ENCODE results near the gene AQP12B. TPM values are rescaled to one million over a fixed set of nuclear protein-coding genes. Genes with fewer than 3 reads are reported as not detected.

AQP12B gene
- polyA plus RNA-seq, 1 of the 3 experiments (the other 2 are of a cell fraction) = not detected

DNA sequence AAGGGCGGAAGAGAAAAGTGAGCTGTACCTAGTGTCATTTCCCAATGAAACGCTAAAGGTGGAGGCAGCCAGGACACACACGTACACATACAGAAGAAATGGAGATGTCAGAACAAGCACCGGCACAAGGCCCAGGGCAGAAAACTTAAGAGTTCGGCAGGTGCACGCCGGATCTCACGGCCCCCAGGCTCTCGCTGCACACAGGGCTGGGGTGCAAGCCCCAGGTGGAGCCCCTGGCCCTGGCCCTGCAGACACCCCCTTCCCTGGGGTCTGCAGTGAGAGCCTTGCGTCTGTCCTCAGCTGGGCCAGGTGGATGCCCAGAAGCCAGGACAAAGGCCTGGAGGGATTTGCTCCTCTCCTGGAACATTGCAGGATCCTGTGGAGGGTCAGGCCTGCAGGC, 45.7 kb upstream of the AQP12B start:
- Histone ChIP-seq H3K4me3 (ENCODE audit: low read depth in 2 of 2, low read length in 1 of 2) (no peak overlapping the region), H2AFZ (ENCODE audit: low read depth) (no peak overlapping the region), H3K27ac (ENCODE audit: low read depth in 2 of 2, low read length in 1 of 2) (peak overlapping the region in 1 of 2 experiments; percentile 39; a peak in 1 of 4 replicates), H3K36me3 (replicated peaks in 1 of 2; ENCODE audit: control insufficient read depth in 1 of 2, insufficient read depth in 2 of 2, low read length in 1 of 2) (no peaks in the 10 kb centered on the region), H3K9ac (no peak overlapping the region), H3K4me1 (ENCODE audit: control insufficient read depth in 1 of 2, insufficient read depth in 2 of 2, low read depth in 1 of 2, low read length in 1 of 2) (peaks cover 0 to 39% of the 10 kb centered on the region in 2 experiments; a peak in 1 of 4 replicates), H4K20me1 (ENCODE audit: insufficient read depth) (no peaks in the 10 kb centered on the region), H3F3A (replicated peaks; ENCODE audit: insufficient read depth) (no peaks in the 10 kb centered on the region), H3K9me2 (no peaks in the 10 kb centered on the region), H3K79me2 (ENCODE audit: insufficient read depth) (no peaks in the 10 kb centered on the region), H3K27me3 (ENCODE audit: insufficient read depth) (no peaks in the 10 kb centered on the region), H3K9me3 (no peaks in the 10 kb centered on the region), H3K4me2 (no peak overlapping the region)
- WGBS (ENCODE audit: low lambda C conversion rate) = 71% methylated on average over 10 of the region's 10 CpGs
- DNase-seq = no peak
- CTCF ChIA-PET = interaction anchor here (0.9 to 1.3 kb wide), 2 partner anchors 24 to 87 kb away, joined by 3 to 4 read pairs; no protein-coding TSS in a partner anchor
- POLR2A ChIA-PET = no interaction called here
- TF ChIP-seq NFIC (IDR thresholded peaks at IDR 0.05; ENCODE audit: borderline replicate concordance) (no peak), SMC3 (IDR thresholded peaks at IDR 0.05; ENCODE audit: low read depth, low read length) (no peak), EZH2phosphoT487 (IDR thresholded peaks at IDR 0.05; ENCODE audit: borderline replicate concordance, low read depth) (no peak), RFX5 (IDR thresholded peaks at IDR 0.05; ENCODE audit: low read length) (no peak), GABPA (IDR thresholded peaks at IDR 0.05; ENCODE audit: low read depth) (no peak)
- TF ChIP-seq, protein P1, sequence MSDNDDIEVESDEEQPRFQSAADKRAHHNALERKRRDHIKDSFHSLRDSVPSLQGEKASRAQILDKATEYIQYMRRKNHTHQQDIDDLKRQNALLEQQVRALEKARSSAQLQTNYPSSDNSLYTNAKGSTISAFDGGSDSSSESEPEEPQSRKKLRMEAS (IDR thresholded peaks at IDR 0.05; ENCODE audit: low read depth) = no peak
- TF ChIP-seq, protein P2, sequence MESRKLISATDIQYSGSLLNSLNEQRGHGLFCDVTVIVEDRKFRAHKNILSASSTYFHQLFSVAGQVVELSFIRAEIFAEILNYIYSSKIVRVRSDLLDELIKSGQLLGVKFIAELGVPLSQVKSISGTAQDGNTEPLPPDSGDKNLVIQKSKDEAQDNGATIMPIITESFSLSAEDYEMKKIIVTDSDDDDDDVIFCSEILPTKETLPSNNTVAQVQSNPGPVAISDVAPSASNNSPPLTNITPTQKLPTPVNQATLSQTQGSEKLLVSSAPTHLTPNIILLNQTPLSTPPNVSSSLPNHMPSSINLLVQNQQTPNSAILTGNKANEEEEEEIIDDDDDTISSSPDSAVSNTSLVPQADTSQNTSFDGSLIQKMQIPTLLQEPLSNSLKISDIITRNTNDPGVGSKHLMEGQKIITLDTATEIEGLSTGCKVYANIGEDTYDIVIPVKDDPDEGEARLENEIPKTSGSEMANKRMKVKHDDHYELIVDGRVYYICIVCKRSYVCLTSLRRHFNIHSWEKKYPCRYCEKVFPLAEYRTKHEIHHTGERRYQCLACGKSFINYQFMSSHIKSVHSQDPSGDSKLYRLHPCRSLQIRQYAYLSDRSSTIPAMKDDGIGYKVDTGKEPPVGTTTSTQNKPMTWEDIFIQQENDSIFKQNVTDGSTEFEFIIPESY (IDR thresholded peaks at IDR 0.05; ENCODE audit: borderline replicate concordance, low read depth) = no peak
- TF ChIP-seq, protein P3, sequence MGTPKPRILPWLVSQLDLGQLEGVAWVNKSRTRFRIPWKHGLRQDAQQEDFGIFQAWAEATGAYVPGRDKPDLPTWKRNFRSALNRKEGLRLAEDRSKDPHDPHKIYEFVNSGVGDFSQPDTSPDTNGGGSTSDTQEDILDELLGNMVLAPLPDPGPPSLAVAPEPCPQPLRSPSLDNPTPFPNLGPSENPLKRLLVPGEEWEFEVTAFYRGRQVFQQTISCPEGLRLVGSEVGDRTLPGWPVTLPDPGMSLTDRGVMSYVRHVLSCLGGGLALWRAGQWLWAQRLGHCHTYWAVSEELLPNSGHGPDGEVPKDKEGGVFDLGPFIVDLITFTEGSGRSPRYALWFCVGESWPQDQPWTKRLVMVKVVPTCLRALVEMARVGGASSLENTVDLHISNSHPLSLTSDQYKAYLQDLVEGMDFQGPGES (IDR thresholded peaks at IDR 0.05; ENCODE audit: low read depth, low read length) = no peak
- TF ChIP-seq, protein P4, sequence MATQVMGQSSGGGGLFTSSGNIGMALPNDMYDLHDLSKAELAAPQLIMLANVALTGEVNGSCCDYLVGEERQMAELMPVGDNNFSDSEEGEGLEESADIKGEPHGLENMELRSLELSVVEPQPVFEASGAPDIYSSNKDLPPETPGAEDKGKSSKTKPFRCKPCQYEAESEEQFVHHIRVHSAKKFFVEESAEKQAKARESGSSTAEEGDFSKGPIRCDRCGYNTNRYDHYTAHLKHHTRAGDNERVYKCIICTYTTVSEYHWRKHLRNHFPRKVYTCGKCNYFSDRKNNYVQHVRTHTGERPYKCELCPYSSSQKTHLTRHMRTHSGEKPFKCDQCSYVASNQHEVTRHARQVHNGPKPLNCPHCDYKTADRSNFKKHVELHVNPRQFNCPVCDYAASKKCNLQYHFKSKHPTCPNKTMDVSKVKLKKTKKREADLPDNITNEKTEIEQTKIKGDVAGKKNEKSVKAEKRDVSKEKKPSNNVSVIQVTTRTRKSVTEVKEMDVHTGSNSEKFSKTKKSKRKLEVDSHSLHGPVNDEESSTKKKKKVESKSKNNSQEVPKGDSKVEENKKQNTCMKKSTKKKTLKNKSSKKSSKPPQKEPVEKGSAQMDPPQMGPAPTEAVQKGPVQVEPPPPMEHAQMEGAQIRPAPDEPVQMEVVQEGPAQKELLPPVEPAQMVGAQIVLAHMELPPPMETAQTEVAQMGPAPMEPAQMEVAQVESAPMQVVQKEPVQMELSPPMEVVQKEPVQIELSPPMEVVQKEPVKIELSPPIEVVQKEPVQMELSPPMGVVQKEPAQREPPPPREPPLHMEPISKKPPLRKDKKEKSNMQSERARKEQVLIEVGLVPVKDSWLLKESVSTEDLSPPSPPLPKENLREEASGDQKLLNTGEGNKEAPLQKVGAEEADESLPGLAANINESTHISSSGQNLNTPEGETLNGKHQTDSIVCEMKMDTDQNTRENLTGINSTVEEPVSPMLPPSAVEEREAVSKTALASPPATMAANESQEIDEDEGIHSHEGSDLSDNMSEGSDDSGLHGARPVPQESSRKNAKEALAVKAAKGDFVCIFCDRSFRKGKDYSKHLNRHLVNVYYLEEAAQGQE (IDR thresholded peaks at IDR 0.05; ENCODE audit: low read depth, low read length) = no peak

Measured in SK-N-SH (cell line).